ENCODE measurements around the gene TLE1. TPM values are rescaled to one million over a fixed set of nuclear protein-coding genes. Genes with fewer than 3 reads are reported as not detected.
"Not testable (repeated sequence)": the region's sequence is repeated elsewhere in the genome, so short reads cannot be mapped to it uniquely, and the experiment has no call there.

TLE1 gene
- total RNA-seq, result under 1 TPM; 0.08 to 0.16 TPM

DNA sequence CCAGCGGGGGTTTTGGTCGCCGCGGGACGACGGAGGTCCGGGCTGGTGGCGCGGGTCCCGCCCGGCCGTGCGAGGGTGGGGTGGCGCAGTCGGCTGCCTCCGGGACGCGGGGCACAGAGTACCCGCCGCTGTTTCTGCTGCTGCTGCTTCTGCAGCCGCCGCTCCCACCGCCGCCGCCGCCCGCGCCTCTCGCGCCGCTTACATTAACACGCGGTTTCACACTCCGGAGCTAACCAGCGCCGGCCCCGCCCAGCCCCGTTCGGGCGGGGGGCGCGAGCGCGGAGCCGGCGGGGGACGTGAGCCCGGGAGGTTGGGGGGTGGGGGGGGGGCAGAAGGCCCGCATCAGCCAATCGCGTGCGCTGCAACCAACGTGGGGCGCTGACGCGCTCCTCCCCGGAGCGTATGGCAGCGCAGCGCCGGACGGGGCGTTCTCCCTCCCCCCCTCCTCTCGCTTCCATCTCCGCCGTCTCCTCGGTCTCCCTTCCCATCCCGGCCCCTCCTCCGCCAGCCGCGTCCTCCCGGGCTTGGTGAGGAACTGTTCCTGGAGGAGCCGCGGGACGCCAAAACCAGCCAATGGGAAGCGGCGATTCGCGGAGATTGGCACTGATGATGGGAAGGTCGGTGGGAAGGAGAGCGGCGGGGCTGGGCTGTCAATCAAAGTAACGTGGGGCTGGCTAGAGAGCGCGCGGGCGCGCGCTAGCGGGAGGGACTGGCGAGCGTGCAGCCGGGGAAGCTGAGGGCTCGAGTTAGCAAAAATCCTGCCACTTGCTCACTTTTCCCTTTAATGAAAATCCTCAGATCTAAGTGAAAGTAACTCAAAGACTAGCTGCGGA, at the start of gene TLE1:
TLE1 (minus strand) TSS at position 205 of the 833 bp plus-strand sequence. CDS start 1,307 bp downstream, outside the sequence.
- H3K36me3 Mint-ChIP-seq, result no peaks in the 10 kb centered on the region
- DNase-seq, result peak; percentile 82
- H3K4me1 Mint-ChIP-seq, result peaks cover 15% of the 10 kb centered on the region
- no peaks in the 10 kb centered on the region for H3K9me3 Mint-ChIP-seq
- H3K27me3 Mint-ChIP-seq, result peaks cover 42% of the 10 kb centered on the region
- H3K27ac Mint-ChIP-seq, result peak within 1 kb of the TSS; percentile 58
- peak within 1 kb of the TSS; percentile 84 for H3K4me3 Mint-ChIP-seq

GRCh38 chr9:81737871-81738507, 48.6 kb upstream of the TLE1 start:
- no peak for DNase-seq
- no peak overlapping the region for H3K27ac Mint-ChIP-seq
- H3K27me3 Mint-ChIP-seq, result no peaks in the 10 kb centered on the region
- peaks cover 9% of the 10 kb centered on the region for H3K9me3 Mint-ChIP-seq
- no peaks in the 10 kb centered on the region for H3K4me1 Mint-ChIP-seq
- H3K36me3 Mint-ChIP-seq, result no peaks in the 10 kb centered on the region
- H3K4me3 Mint-ChIP-seq, result no peak overlapping the region

GRCh38 chr9:81730498-81730897, 41.2 kb upstream of the TLE1 start:
- not testable (repeated sequence) for H3K4me3 Mint-ChIP-seq, H3K27me3 Mint-ChIP-seq, H3K4me1 Mint-ChIP-seq, DNase-seq, H3K9me3 Mint-ChIP-seq, H3K27ac Mint-ChIP-seq, H3K36me3 Mint-ChIP-seq

DNA sequence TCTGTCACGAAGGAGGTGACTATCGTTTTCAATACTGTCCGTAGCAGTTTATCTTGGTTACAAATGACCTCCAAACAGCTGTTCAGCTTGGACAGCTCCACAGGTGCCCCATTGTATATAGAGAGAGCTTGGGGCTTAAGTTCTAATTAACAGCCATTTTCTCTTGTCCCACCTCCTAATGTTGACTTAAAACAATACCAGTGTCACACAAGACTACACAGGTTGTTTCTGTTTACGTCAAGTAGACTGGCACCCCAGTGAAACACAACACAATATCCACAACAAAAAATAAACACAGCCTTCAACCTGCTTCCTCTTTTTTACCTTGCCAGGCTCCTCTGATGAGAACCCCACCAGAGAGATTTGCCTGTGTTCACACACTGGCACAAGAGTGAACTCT, 39.8 kb upstream of the TLE1 start:
- Mint-ChIP-seq H3K4me3 (no peak overlapping the region), H3K27ac (no peak overlapping the region), H3K27me3 (peaks cover 3% of the 10 kb centered on the region), H3K9me3 (no peaks in the 10 kb centered on the region), H3K36me3 (no peaks in the 10 kb centered on the region), H3K4me1 (no peaks in the 10 kb centered on the region)
- DNase-seq, result no peak

GRCh38 chr9:81724242-81724889, 35.0 kb upstream of the TLE1 start:
- Mint-ChIP-seq H3K9me3 (no peaks in the 10 kb centered on the region), H3K27ac (no peak overlapping the region), H3K27me3 (peaks cover under 1% of the 10 kb centered on the region), H3K36me3 (no peaks in the 10 kb centered on the region), H3K4me1 (no peaks in the 10 kb centered on the region), H3K4me3 (no peak overlapping the region)
- no peak for DNase-seq

DNA sequence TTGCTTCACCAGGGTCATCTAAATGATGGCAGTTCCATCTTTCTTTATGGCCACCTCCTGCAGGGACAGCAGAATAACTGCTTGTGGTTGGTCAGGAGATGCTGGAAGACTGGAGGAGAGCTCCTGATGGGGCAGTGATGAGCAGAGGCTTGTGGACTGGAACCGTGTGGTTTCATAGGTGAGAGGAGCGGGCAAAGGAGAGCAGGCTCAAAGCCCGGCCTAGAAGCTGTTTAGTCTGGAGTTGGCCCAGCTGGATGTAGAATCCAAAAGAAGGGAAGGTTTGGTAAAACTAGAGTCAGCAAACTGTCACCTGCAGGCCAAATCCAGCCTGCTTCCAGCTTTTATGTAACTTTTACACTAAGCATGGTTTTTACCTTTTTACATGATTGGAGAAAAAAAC, 32.9 kb upstream of the TLE1 start:
- no peak overlapping the region for H3K27ac Mint-ChIP-seq
- no peak for DNase-seq
- no peaks in the 10 kb centered on the region for H3K36me3 Mint-ChIP-seq
- H3K27me3 Mint-ChIP-seq, result no peaks in the 10 kb centered on the region
- no peaks in the 10 kb centered on the region for H3K9me3 Mint-ChIP-seq
- no peaks in the 10 kb centered on the region for H3K4me1 Mint-ChIP-seq
- H3K4me3 Mint-ChIP-seq, result no peak overlapping the region

GRCh38 chr9:81720450-81721086, 31.2 kb upstream of the TLE1 start:
- Mint-ChIP-seq H3K4me3 (no peak overlapping the region), H3K4me1 (no peaks in the 10 kb centered on the region), H3K36me3 (no peaks in the 10 kb centered on the region), H3K27ac (no peak overlapping the region), H3K9me3 (no peaks in the 10 kb centered on the region), H3K27me3 (no peaks in the 10 kb centered on the region)
- no peak for DNase-seq

DNA sequence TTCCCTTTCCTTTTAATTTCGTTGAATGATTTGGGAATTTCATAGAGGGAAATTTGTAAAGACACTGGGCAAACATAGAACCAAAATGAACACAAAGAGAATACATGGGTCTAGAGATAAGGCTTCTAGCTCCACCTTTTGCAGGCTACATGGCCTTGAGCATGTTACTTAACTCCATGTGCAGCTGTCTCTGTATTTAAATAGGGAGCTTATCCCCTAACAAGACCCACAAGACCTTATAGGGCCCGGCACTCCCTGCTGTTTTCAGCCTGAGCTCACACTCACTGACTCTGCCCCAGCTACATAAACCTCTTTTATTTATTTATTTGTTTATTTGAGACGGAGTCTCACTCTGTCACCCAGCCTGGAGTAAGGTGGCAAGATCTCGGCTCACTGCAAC, 30.6 kb upstream of the TLE1 start:
- no peak overlapping the region for H3K4me3 Mint-ChIP-seq
- DNase-seq, result no peak
- no peaks in the 10 kb centered on the region for H3K27me3 Mint-ChIP-seq
- no peaks in the 10 kb centered on the region for H3K4me1 Mint-ChIP-seq
- H3K27ac Mint-ChIP-seq, result no peak overlapping the region
- H3K9me3 Mint-ChIP-seq, result no peaks in the 10 kb centered on the region
- H3K36me3 Mint-ChIP-seq, result no peaks in the 10 kb centered on the region

GRCh38 chr9:81718244-81718643, 28.9 kb upstream of the TLE1 start:
- no peak overlapping the region for H3K27ac Mint-ChIP-seq
- no peak overlapping the region for H3K4me3 Mint-ChIP-seq
- no peaks in the 10 kb centered on the region for H3K4me1 Mint-ChIP-seq
- H3K27me3 Mint-ChIP-seq, result no peaks in the 10 kb centered on the region
- no peaks in the 10 kb centered on the region for H3K9me3 Mint-ChIP-seq
- H3K36me3 Mint-ChIP-seq, result no peaks in the 10 kb centered on the region
- no peak for DNase-seq

DNA sequence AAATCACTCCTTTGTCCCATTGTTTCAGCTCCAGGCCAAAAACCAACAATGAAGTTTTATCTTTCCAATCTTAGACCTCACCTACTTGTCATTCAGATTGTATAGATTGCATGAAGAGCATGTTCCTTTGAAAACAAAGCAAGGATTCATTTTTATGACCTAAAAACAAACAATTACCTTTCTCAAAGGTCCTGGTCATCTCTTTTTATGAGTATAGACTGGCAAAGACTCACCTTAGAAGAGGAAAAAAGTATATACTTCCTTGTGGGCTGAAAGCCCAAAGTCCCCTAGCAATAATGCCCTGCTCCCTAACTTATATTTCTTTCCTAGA, 28.4 kb upstream of the TLE1 start:
- Mint-ChIP-seq H3K36me3 (no peaks in the 10 kb centered on the region), H3K27me3 (no peaks in the 10 kb centered on the region), H3K27ac (no peak overlapping the region), H3K9me3 (no peaks in the 10 kb centered on the region), H3K4me1 (no peaks in the 10 kb centered on the region), H3K4me3 (no peak overlapping the region)
- no peak for DNase-seq

GRCh38 chr9:81717061-81717746, 27.9 kb upstream of the TLE1 start:
- Mint-ChIP-seq H3K4me3 (no peak overlapping the region), H3K4me1 (no peaks in the 10 kb centered on the region), H3K9me3 (no peaks in the 10 kb centered on the region)

GRCh38 chr9:81716409-81716808, 27.1 kb upstream of the TLE1 start:
- H3K4me3 Mint-ChIP-seq, result no peak overlapping the region
- H3K36me3 Mint-ChIP-seq, result no peaks in the 10 kb centered on the region
- H3K27ac Mint-ChIP-seq, result no peak overlapping the region
- H3K9me3 Mint-ChIP-seq, result no peaks in the 10 kb centered on the region
- H3K4me1 Mint-ChIP-seq, result no peaks in the 10 kb centered on the region
- no peaks in the 10 kb centered on the region for H3K27me3 Mint-ChIP-seq
- DNase-seq, result no peak

More at GRCh38 chr9:81717061-81717746, 27.9 kb upstream of the TLE1 start:
- Mint-ChIP-seq H3K27me3 (no peaks in the 10 kb centered on the region), H3K36me3 (no peaks in the 10 kb centered on the region), H3K27ac (no peak overlapping the region)
- no peak for DNase-seq

DNA sequence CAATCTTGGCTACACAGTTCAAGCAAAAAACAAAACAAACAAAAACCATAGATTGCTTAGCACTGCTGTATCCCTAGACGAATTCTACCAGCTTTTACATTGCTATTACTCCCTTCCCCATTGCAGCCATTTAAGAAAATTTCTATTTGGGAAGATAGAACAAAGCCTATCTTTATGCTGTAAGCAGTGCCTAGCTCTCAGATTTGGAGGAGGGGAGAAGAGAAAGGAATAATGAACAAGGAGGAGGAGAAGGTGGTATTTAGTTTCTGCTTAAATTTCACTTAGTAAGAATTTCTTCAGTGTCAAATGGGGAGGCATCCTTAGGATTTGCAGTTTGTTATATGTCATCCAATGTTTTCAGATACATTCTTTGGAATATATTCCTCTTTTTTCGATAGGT, 16.2 kb upstream of the TLE1 start:
- no peak overlapping the region for H3K4me3 Mint-ChIP-seq
- no peaks in the 10 kb centered on the region for H3K36me3 Mint-ChIP-seq
- H3K4me1 Mint-ChIP-seq, result no peaks in the 10 kb centered on the region
- DNase-seq, result no peak
- H3K27me3 Mint-ChIP-seq, result no peaks in the 10 kb centered on the region
- H3K27ac Mint-ChIP-seq, result no peak overlapping the region
- no peaks in the 10 kb centered on the region for H3K9me3 Mint-ChIP-seq

DNA sequence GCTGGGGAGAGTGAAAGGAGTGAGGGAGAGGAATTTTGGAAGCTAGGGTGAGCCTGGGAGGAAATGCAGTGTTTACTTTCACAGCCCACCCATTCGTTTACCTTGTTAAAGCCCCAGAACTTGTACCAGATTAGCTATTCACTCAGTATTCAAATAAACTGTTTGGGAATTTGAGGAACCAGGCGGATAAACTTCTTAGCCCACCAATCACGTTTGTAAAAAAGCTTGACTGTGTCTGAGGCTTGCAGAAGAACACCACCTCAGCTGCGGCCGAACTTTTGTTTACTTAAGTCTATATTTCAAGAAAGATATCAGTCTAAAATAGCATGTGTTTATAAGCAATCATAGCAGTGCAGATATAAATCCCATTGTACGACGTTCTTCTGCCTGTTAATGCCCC, 5.2 kb upstream of the TLE1 start:
- Mint-ChIP-seq H3K4me3 (no peak overlapping the region), H3K9me3 (no peaks in the 10 kb centered on the region), H3K4me1 (peaks cover 6% of the 10 kb centered on the region), H3K36me3 (no peaks in the 10 kb centered on the region), H3K27ac (no peak overlapping the region), H3K27me3 (peaks cover 39% of the 10 kb centered on the region)
- DNase-seq, result no peak
